Gastrocnemius medialis (tissue), 4 donors: ENCODE results near the gene CNNM2.

Experiments
- POLR2A ChIP-seq, 2 donors: fragments of 450-650 bp; IDR thresholded peaks; one replicate each; pipeline ENCODE4 v1.6.1; 2017; ENCODE audit warnings: antibody characterized with exemption in 2 of 2, mild to moderate bottlenecking in 2 of 2, moderate library complexity in 2 of 2
- TF ChIP-seq, protein P1 (sequence below), 5 experiments: fragments of 450-650 bp in 3 of 5; fragments of 200-600 bp in 2 of 5; sonication (generic) in 2 of 5; IDR thresholded peaks in 4 of 5; conservative IDR thresholded peaks in 1 of 5; 1 replicate in 4 of 5; 2 replicates in 1 of 5; pipeline ENCODE4 v1.5.1; 2016 to 2019; ENCODE audit warnings: antibody characterized with exemption in 5 of 5, mild to moderate bottlenecking in 3 of 5, moderate library complexity in 3 of 5

DNA sequence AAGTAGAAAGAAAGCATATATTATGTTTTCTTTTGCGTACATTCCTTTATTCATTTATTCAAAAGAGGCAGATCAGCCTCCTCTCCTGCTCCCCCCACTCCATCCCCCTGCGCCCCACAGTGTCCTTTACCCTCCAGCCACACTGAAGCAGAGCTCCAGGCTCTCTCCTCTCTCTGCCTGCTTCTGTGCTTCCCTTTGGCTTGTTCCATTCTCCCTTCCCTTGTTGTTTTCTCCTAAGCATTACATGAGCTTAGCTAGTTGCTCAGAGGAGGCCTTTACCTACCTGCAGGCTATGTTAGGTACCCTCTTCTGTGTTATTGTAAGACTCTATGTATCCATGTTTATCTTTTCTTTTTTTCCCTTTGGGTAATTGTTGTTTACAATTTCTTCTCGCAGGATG lies 27.4 kb downstream of the CNNM2 start:
- TF ChIP-seq, protein P1, sequence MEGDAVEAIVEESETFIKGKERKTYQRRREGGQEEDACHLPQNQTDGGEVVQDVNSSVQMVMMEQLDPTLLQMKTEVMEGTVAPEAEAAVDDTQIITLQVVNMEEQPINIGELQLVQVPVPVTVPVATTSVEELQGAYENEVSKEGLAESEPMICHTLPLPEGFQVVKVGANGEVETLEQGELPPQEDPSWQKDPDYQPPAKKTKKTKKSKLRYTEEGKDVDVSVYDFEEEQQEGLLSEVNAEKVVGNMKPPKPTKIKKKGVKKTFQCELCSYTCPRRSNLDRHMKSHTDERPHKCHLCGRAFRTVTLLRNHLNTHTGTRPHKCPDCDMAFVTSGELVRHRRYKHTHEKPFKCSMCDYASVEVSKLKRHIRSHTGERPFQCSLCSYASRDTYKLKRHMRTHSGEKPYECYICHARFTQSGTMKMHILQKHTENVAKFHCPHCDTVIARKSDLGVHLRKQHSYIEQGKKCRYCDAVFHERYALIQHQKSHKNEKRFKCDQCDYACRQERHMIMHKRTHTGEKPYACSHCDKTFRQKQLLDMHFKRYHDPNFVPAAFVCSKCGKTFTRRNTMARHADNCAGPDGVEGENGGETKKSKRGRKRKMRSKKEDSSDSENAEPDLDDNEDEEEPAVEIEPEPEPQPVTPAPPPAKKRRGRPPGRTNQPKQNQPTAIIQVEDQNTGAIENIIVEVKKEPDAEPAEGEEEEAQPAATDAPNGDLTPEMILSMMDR (IDR thresholded peaks at IDR 0.05 in 4 of 5, conservative IDR thresholded peaks at IDR 0.05 in 1 of 5): no peak
- no peak for TF ChIP-seq POLR2A (IDR thresholded peaks at IDR 0.05)
